SK-N-SH (cell line): ENCODE measurements around the gene CD59. TPM values are rescaled to one million over a fixed set of nuclear protein-coding genes. Genes with fewer than 3 reads are reported as not detected.

Source experiments
- CTCF ChIA-PET: fragments of 300-600, 350-600 bp; formaldehyde crosslinking; extraction: SDS; loops from one replicate; lab custom pipeline; 2021; lab: Yijun Ruan, JAX
- POLR2A ChIA-PET: fragments of 350-600 bp; sonication (Branson Sonifier 250); formaldehyde crosslinking; extraction: SDS; loops from one replicate; lab custom pipeline; 2020; ENCODE audit warnings: antibody characterized with exemption, inconsistent platforms; lab: Yijun Ruan, JAX
- DNase-seq: peaks from one replicate; pipeline ENCODE4 v3.0.0; 2012
- H2AFZ ChIP-seq: fragments of 200-600 bp; sonication (generic); 2 replicates; pipeline ENCODE4 v1.8.1; 2016; ENCODE audit warnings: antibody characterized with exemption, mild to moderate bottlenecking, low read depth
- H3F3A ChIP-seq: fragments of 200-600 bp; sonication (generic); replicated peaks from 2 replicates; pipeline ENCODE3; 2016; ENCODE audit warnings: antibody characterized with exemption, mild to moderate bottlenecking; ENCODE audit not compliant: insufficient read depth
- H3K27ac ChIP-seq, 2 experiments: fragments of 200-500 bp in 1 of 2; fragments of 200-600 bp in 1 of 2; sonication (Bioruptor generic) in 1 of 2; sonication (generic), shearing (Covaris generic) in 1 of 2; 2 replicates each; pipeline versions ENCODE4 v1.5.1 to v1.6.1; 2014 to 2016; ENCODE audit warnings: low read depth in 2 of 2, inconsistent platforms in 1 of 2, low read length in 1 of 2, mild to moderate bottlenecking in 1 of 2, mixed read lengths in 1 of 2
- H3K27me3 ChIP-seq: fragments of 200-600 bp; sonication (generic), shearing (Covaris generic); 2 replicates; pipeline ENCODE4 v1.6.1; 2016; ENCODE audit warnings: mixed run types; ENCODE audit not compliant: insufficient read depth
- H3K36me3 ChIP-seq, 2 experiments: fragments of 200-500 bp in 1 of 2; fragments of 200-600 bp in 1 of 2; sonication (Bioruptor generic) in 1 of 2; sonication (generic) in 1 of 2; replicated peaks in 1 of 2; 2 replicates each; pipeline versions ENCODE3 to v1.5.1; 2014 to 2016; ENCODE audit warnings: low read length in 1 of 2, mild to moderate bottlenecking in 1 of 2; ENCODE audit not compliant: insufficient read depth in 2 of 2, control insufficient read depth in 1 of 2
- H3K4me1 ChIP-seq, 2 experiments: fragments of 200-500 bp in 1 of 2; fragments of 200-600 bp in 1 of 2; sonication (Bioruptor generic) in 1 of 2; sonication (generic), shearing (Covaris generic) in 1 of 2; 2 replicates each; pipeline versions ENCODE4 v1.5.1 to v1.6.1; 2014 to 2016; ENCODE audit warnings: low read depth in 1 of 2, low read length in 1 of 2, mixed run types in 1 of 2; ENCODE audit not compliant: insufficient read depth in 2 of 2, control insufficient read depth in 1 of 2
- H3K4me2 ChIP-seq: fragments of 200-600 bp; sonication (generic), shearing (Covaris generic); 2 replicates; pipeline ENCODE4 v1.6.1; 2017; ENCODE audit warnings: mixed run types
- H3K4me3 ChIP-seq, 2 experiments: fragments of 200-500 bp in 1 of 2; fragments of 200-600 bp in 1 of 2; sonication (Bioruptor generic) in 1 of 2; sonication (generic), shearing (Covaris generic) in 1 of 2; 2 replicates each; pipeline versions ENCODE4 v1.5.1 to v1.8.1; 2014 to 2016; ENCODE audit warnings: low read depth in 2 of 2, inconsistent platforms in 1 of 2, low read length in 1 of 2, mild to moderate bottlenecking in 1 of 2, mixed read lengths in 1 of 2, moderate library complexity in 1 of 2
- H3K79me2 ChIP-seq: fragments of 200-600 bp; sonication (generic); 2 replicates; pipeline ENCODE4 v1.8.1; 2017; ENCODE audit warnings: mild to moderate bottlenecking; ENCODE audit not compliant: insufficient read depth
- H3K9ac ChIP-seq: fragments of 200-600 bp; sonication (generic); 2 replicates; pipeline ENCODE4 v1.6.1; 2017; ENCODE audit warnings: mixed run types
- H3K9me2 ChIP-seq: fragments of 200-600 bp; sonication (generic); 2 replicates; pipeline ENCODE4 v1.6.1; 2017; ENCODE audit warnings: mixed run types
- H3K9me3 ChIP-seq: fragments of 200-600 bp; sonication (generic); 2 replicates; pipeline ENCODE4 v1.6.1; 2017; ENCODE audit warnings: mixed run types, mild to moderate bottlenecking, moderate library complexity
- H4K20me1 ChIP-seq: fragments of 200-600 bp; sonication (generic); 2 replicates; pipeline ENCODE4 v1.6.1; 2017; ENCODE audit warnings: mild to moderate bottlenecking, mixed run types; ENCODE audit not compliant: insufficient read depth
- CHD2 ChIP-seq: fragments of 150-350 bp; IDR thresholded peaks from 2 replicates; pipeline ENCODE4 v1.6.1; 2018; ENCODE audit warnings: low read length; ENCODE audit not compliant: partially characterized antibody
- CTCF ChIP-seq: fragments of 200-600 bp; sonication (generic); IDR thresholded peaks from 2 replicates; pipeline ENCODE4 v1.6.1; 2017; ENCODE audit warnings: antibody characterized with exemption, mild to moderate bottlenecking, moderate library complexity
- EP300 ChIP-seq, 2 experiments: IDR thresholded peaks; 2 replicates each; pipeline versions ENCODE4 v1.4.0 to v1.6.1; 2012; ENCODE audit warnings: borderline replicate concordance in 1 of 2, low read depth in 1 of 2, low read length in 1 of 2
- FOSL2 ChIP-seq: IDR thresholded peaks from 2 replicates; pipeline ENCODE4 v1.4.0; 2012; ENCODE audit warnings: low read depth, mild to moderate bottlenecking, moderate library complexity, borderline replicate concordance
- GATA2 ChIP-seq: sonication (generic); formaldehyde crosslinking; IDR thresholded peaks from 2 replicates; pipeline ENCODE4 v1.5.0; 2020; ENCODE audit warnings: mild to moderate bottlenecking, missing genetic modification reagents
- IRF3 ChIP-seq: fragments of 150-350 bp; IDR thresholded peaks from 2 replicates; pipeline ENCODE4 v1.6.1; 2016; ENCODE audit warnings: mild to moderate bottlenecking, low read depth, low read length
- JUND ChIP-seq: IDR thresholded peaks from 2 replicates; pipeline ENCODE4 v1.4.0; 2012
- MAX ChIP-seq: IDR thresholded peaks from 2 replicates; pipeline ENCODE4 v1.4.0; 2012; ENCODE audit warnings: low read depth
- RAD21 ChIP-seq: IDR thresholded peaks from 2 replicates; pipeline ENCODE4 v1.6.1; 2012; ENCODE audit warnings: mild to moderate bottlenecking, low read length
- RCOR1 ChIP-seq: fragments of 150-350 bp; IDR thresholded peaks from 2 replicates; pipeline ENCODE4 v1.6.1; 2017; ENCODE audit warnings: antibody characterized with exemption, low read length
- SIN3A ChIP-seq: IDR thresholded peaks from 2 replicates; pipeline ENCODE4 v1.6.1; 2012; ENCODE audit warnings: low read depth, mild to moderate bottlenecking, low read length, moderate library complexity, borderline replicate concordance
- TAF1 ChIP-seq: IDR thresholded peaks from 2 replicates; pipeline ENCODE4 v1.6.1; 2012; ENCODE audit warnings: low read depth, mild to moderate bottlenecking, low read length, moderate library complexity, borderline replicate concordance
- TEAD4 ChIP-seq: IDR thresholded peaks from 2 replicates; pipeline ENCODE4 v1.4.0; 2012; ENCODE audit warnings: mild to moderate bottlenecking, borderline replicate concordance; ENCODE audit not compliant: insufficient read depth
- ZBTB33 ChIP-seq: IDR thresholded peaks from 2 replicates; pipeline ENCODE4 v1.4.0; 2012; ENCODE audit warnings: low read depth, borderline replicate concordance
- WGBS: methylation state at CpG from one replicate; pipeline ENCODE4 v1.1.6; 2017; ENCODE audit warnings: low lambda C conversion rate; 5-methylcytosine and 5-hydroxymethylcytosine counted together
- polyA plus RNA-seq, 3 experiments: library from polyadenylated mRNA; depleted of rRNA; stranded (reverse); fragments of >200 nt; gene quantifications; 2 replicates each; pipeline ENCODE4 v1.2.3, GENCODE V29; 2012

Gene CD59
- polyA plus RNA-seq, 1 of the 3 experiments (the other 2 are of a cell fraction): 616 TPM

- no peaks in the 10 kb centered on the region for H3K79me2 ChIP-seq
- H3K9me3 ChIP-seq: no peaks in the 10 kb centered on the region
- no peak for TF ChIP-seq GATA2
- TF ChIP-seq TAF1: no peak
- TF ChIP-seq CTCF: no peak
- no peak for TF ChIP-seq EP300 (IDR thresholded peaks at IDR 0.05; ENCODE audit: borderline replicate concordance in 1 of 2, low read depth in 1 of 2, low read length in 1 of 2)
- no peak for TF ChIP-seq JUND
- TF ChIP-seq ZBTB33: no peak
- no peak for TF ChIP-seq RCOR1
- no peak for TF ChIP-seq RAD21
- TF ChIP-seq TEAD4: no peak
- no peak for TF ChIP-seq CHD2
- TF ChIP-seq FOSL2: no peak
- TF ChIP-seq IRF3: no peak
- TF ChIP-seq SIN3A: no peak
- TF ChIP-seq MAX: no peak
- no peak overlapping the region for H3K4me2 ChIP-seq
- H2AFZ ChIP-seq: no peak overlapping the region
- ChIA-PET CTCF (interaction anchor here (1.4 kb wide), 1 partner anchor 294 kb away, joined by 4 read pairs; no protein-coding TSS in a partner anchor), POLR2A (no interaction called here)
- no peak overlapping the region for H3K27ac ChIP-seq
- H3K4me1 ChIP-seq: no peaks in the 10 kb centered on the region
- H3K36me3 ChIP-seq: peaks cover 27 to 43% of the 10 kb centered on the region in 2 experiments
- no peak for DNase-seq
- no peak overlapping the region for H3K9ac ChIP-seq
- no peak overlapping the region for H3K4me3 ChIP-seq
- H4K20me1 ChIP-seq: no peaks in the 10 kb centered on the region
- no peaks in the 10 kb centered on the region for H3K27me3 ChIP-seq
- H3F3A ChIP-seq: peaks cover 3% of the 10 kb centered on the region
- H3K9me2 ChIP-seq: no peaks in the 10 kb centered on the region
- WGBS: 84% methylated on average over 17 of the region's 22 CpGs
These were observed 77.9 kb downstream of the CD59 start for GRCh38 chr11:33658195-33658900.
